ENCODE data around the gene AVPR2. TPM values are rescaled to one million over a fixed set of nuclear protein-coding genes. Genes with fewer than 3 reads are reported as not detected.

The AVPR2 gene
- total and polyA plus RNA-seq, 4 donors: 0.51 to 2.5 (median 0.84) TPM

DNA sequence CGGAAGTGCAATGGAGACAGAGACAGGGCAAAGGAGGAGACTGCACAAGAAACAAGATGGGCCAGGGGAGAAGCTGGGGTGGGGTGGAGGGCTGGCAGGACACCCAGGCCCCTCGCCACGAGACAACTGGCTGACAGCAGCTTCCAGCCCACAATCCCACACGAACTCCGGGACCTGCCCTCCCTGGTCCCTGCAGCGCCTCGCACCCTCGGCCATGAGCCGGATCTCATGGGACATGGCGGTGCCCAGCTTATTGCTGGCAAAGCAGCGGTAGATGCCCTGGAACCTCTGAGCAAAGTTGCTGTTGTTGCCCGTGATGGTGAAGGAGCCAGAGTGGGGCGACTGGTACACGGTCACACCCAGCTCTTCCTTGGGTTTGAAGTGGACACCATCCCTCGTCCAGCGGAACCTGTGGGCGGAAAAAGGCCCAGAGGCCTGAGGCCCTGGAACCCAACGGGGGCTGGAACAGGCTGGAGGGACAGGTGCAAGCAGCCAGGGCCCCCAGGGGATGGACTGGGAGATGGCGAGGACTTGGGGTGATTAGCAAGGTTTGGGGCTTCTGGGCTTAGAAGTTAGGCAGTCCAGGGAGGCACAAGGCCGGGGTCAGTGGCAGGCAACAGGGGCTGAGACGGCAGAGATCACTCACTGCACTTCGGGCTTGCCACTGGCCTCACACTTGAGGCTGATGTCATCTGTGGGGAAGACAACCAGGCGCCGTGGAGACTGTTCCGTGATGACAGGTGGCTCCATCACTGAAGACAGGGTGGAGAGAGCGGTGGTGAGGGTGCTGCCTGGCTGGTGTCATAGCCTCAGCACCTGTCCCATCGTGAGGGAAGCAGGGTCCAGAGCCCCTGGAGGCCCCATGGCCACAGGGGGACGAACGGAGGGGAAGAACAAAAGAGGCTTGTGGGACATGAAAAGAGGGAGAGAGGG is 32.3 kb upstream of the AVPR2 start:
- Histone ChIP-seq H3K4me3 (no peak overlapping the region), H3K9ac (ENCODE audit: insufficient read depth in 1 of 2, low read length in 2 of 2) (no peak overlapping the region), H3K36me3 (ENCODE audit: control insufficient read depth in 4 of 4, insufficient read depth in 4 of 4, low read length in 4 of 4) (no peaks in the 10 kb centered on the region), H3K27ac (ENCODE audit: low read depth in 1 of 2, low read length in 1 of 2) (no peak overlapping the region), H3K9me3 (ENCODE audit: control insufficient read depth in 4 of 4, insufficient read depth in 3 of 4, low read length in 3 of 4) (peaks cover 0 to 6% (median 0%) of the 10 kb centered on the region in 4 donors), H3K27me3 (ENCODE audit: control insufficient read depth in 3 of 3, insufficient read depth in 3 of 3, low read length in 2 of 3) (peaks cover 0 to 3% (median 0%) of the 10 kb centered on the region in 3 donors), H3K4me1 (ENCODE audit: control insufficient read depth in 5 of 5, insufficient read depth in 5 of 5, low read length in 5 of 5) (no peaks in the 10 kb centered on the region)
- DNase-seq: no peak
- 74 to 87% methylated on average over 20 to 29 of the region's 29 CpGs for WGBS, 2 donors
- ATAC-seq (ENCODE audit: insufficient read depth, low FRiP score): no peak
- no peak for TF ChIP-seq CTCF (IDR thresholded peaks at IDR 0.05; ENCODE audit: control extremely low read depth, extremely low read depth)

DNA sequence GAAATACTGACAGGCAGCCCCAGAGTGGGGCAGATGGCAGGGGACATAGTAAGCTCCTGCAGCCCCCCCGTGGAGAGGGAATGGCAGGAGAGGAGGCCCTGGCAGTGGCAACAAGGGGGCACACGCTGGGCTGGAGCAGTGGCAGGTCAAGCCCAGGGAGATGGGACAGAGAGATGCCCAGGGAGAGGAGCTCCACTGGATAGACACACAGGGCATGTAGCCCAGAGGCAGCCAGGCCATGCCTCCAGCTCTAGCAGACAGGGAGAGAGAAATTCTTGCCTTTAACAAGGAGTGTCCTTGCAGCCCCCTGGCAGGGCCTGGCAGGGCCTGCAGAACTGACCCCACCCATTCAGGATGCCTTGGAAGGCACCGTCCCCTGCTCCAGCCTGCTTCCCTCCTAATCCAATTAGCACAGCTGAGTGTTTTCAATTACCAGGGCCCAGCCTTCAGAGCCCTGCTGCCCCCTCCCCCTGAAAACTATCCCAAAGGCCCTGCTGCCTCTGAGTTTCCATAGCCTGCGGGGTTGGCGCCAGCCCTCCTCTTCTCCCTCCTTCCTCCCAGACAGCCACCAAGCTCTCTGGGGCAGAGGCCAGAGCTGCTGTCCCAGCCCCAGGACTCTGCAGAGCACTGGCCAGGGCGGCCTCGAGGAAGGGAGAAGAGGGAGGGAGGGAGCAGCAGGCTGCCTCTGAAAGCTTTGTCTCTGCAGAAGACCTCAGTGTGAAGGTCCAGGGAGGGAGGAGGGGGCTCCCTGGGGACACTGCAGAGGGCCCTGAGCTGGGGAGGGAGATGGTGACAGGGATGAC is 31.0 kb upstream of the AVPR2 start:
- no peak overlapping the region for H3K27ac ChIP-seq (ENCODE audit: low read depth in 1 of 2, low read length in 1 of 2)
- H3K4me3 ChIP-seq: no peak overlapping the region
- peaks cover 2 to 6% (median 4%) of the 10 kb centered on the region in 3 donors for H3K27me3 ChIP-seq (ENCODE audit: control insufficient read depth in 3 of 3, insufficient read depth in 3 of 3, low read length in 2 of 3)
- no peaks in the 10 kb centered on the region for H3K4me1 ChIP-seq (ENCODE audit: control insufficient read depth in 5 of 5, insufficient read depth in 5 of 5, low read length in 5 of 5)
- no peaks in the 10 kb centered on the region for H3K36me3 ChIP-seq (ENCODE audit: control insufficient read depth in 4 of 4, insufficient read depth in 4 of 4, low read length in 4 of 4)
- DNase-seq (no peak), ATAC-seq (ENCODE audit: insufficient read depth, low FRiP score) (no peak)
- 0 to 37% methylated on average over 1 to 7 of the region's 7 CpGs for WGBS, 2 donors
- peaks cover 0 to 2% (median 0%) of the 10 kb centered on the region in 4 donors for H3K9me3 ChIP-seq (ENCODE audit: control insufficient read depth in 4 of 4, insufficient read depth in 3 of 4, low read length in 3 of 4)
- H3K9ac ChIP-seq (ENCODE audit: insufficient read depth in 1 of 2, low read length in 2 of 2): no peak overlapping the region
- TF ChIP-seq CTCF (IDR thresholded peaks at IDR 0.05; ENCODE audit: control extremely low read depth, extremely low read depth): no peak

- Histone ChIP-seq H3K9ac (ENCODE audit: insufficient read depth in 1 of 2, low read length in 2 of 2) (no peak overlapping the region), H3K4me3 (no peak overlapping the region), H3K9me3 (ENCODE audit: control insufficient read depth in 4 of 4, insufficient read depth in 3 of 4, low read length in 3 of 4) (peaks cover 0 to 2% (median 0%) of the 10 kb centered on the region in 4 donors), H3K27ac (ENCODE audit: low read depth in 1 of 2, low read length in 1 of 2) (no peak overlapping the region), H3K36me3 (ENCODE audit: control insufficient read depth in 4 of 4, insufficient read depth in 4 of 4, low read length in 4 of 4) (no peaks in the 10 kb centered on the region), H3K4me1 (ENCODE audit: control insufficient read depth in 5 of 5, insufficient read depth in 5 of 5, low read length in 5 of 5) (peaks cover 0 to 3% (median 0%) of the 10 kb centered on the region in 5 donors), H3K27me3 (ENCODE audit: control insufficient read depth in 3 of 3, insufficient read depth in 3 of 3, low read length in 2 of 3) (peaks cover 2 to 7% (median 5%) of the 10 kb centered on the region in 3 donors)
- no peak for DNase-seq
- TF ChIP-seq CTCF (IDR thresholded peaks at IDR 0.05; ENCODE audit: control extremely low read depth, extremely low read depth): no peak
- WGBS, 2 donors: 20 to 45% methylated on average over 1 to 3 of the region's 3 CpGs
- no peak for ATAC-seq (ENCODE audit: insufficient read depth, low FRiP score)
Observed at GRCh38 chrX:153874085-153874365, 30.4 kb upstream of the AVPR2 start.

All from lung (tissue), 12 donors.